ENCODE results near the gene BDH2. TPM values are rescaled to one million over a fixed set of nuclear protein-coding genes. Genes with fewer than 3 reads are reported as not detected.

BDH2 gene
- total RNA-seq, 2 experiments from 2014 or later: 26.3 to 28.2 TPM

DNA sequence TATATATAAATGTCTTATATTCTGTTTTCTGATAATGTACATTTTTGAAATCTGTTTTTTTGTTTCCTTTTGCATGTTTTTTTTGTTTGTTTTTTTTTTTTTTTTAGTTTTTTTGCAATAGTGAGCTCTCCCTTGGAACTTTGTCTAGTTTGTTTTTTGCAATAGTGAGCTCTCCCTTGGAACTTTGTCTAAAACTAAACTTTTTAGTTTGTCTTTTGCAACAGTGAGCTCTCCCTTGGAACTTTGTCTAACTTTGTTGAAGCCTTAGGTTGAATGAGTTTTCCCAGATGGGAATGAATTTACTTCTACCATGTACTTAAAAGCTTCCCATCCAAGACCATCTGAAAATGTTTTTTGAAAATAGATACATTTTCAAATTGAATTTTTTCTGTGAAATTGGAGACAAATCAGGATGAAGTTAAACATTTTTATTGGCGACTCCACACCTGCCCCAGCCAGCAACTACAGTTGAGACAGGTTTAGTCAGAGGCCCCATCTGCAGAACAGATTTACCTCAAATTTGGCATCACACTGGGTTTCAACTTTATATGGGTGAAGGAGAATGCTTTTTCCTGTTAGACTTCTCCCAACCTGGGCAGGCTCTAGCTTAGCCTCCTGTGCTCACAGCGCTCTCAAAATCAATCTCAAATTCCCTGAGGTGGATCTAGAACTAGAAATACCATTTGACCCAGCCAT is 39.0 kb downstream of the BDH2 start:
- BruUV-seq (replicated peaks): no TSS peak
- Histone ChIP-seq H3K4me3 (ENCODE audit: low read depth, low read length, poor library complexity, severe bottlenecking) (no peak overlapping the region), H3K9me3 (ENCODE audit: low read length) (no peaks in the 10 kb centered on the region), H3K9me2 (ENCODE audit: insufficient read depth, low read length) (no peaks in the 10 kb centered on the region), H3K27ac (ENCODE audit: low read depth, low read length, poor library complexity, severe bottlenecking) (no peak overlapping the region), H3K4me1 (ENCODE audit: insufficient read depth, low read length, poor library complexity, severe bottlenecking) (no peaks in the 10 kb centered on the region), H2AFZ (ENCODE audit: low read length) (no peak overlapping the region), H3K4me2 (ENCODE audit: low read length) (no peak overlapping the region), H3K36me3 (ENCODE audit: insufficient read depth, low read length) (peaks cover 52% of the 10 kb centered on the region), H4K20me1 (ENCODE audit: insufficient read depth, low read length) (no peaks in the 10 kb centered on the region), H3K79me2 (ENCODE audit: insufficient read depth, low read depth, low read length) (0 out of 2 replicates have a peak, but pooled peaks cover 3% of the 10 kb centered on the region)
- no peak for DNase-seq (ENCODE audit: low spot score)
- ChIA-PET CTCF (ENCODE audit: unreplicated experiment) (no interaction called here), POLR2A (interaction anchor here (0.7 to 1.4 kb wide), 6 partner anchors 9 to 388 kb away, joined by 3 to 7 read pairs (median 4); no protein-coding TSS in a partner anchor)
- TF ChIP-seq, protein P1, sequence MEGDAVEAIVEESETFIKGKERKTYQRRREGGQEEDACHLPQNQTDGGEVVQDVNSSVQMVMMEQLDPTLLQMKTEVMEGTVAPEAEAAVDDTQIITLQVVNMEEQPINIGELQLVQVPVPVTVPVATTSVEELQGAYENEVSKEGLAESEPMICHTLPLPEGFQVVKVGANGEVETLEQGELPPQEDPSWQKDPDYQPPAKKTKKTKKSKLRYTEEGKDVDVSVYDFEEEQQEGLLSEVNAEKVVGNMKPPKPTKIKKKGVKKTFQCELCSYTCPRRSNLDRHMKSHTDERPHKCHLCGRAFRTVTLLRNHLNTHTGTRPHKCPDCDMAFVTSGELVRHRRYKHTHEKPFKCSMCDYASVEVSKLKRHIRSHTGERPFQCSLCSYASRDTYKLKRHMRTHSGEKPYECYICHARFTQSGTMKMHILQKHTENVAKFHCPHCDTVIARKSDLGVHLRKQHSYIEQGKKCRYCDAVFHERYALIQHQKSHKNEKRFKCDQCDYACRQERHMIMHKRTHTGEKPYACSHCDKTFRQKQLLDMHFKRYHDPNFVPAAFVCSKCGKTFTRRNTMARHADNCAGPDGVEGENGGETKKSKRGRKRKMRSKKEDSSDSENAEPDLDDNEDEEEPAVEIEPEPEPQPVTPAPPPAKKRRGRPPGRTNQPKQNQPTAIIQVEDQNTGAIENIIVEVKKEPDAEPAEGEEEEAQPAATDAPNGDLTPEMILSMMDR (conservative IDR thresholded peaks at IDR 0.05; ENCODE audit: low read length): no peak
- no peak for TF ChIP-seq EZH2phosphoT487 (IDR thresholded peaks at IDR 0.05; ENCODE audit: borderline replicate concordance, low read depth, low read length)
- intact Hi-C loops (cut with micrococcal nuclease; ENCODE audit: unreplicated experiment): no loop called here

DNA sequence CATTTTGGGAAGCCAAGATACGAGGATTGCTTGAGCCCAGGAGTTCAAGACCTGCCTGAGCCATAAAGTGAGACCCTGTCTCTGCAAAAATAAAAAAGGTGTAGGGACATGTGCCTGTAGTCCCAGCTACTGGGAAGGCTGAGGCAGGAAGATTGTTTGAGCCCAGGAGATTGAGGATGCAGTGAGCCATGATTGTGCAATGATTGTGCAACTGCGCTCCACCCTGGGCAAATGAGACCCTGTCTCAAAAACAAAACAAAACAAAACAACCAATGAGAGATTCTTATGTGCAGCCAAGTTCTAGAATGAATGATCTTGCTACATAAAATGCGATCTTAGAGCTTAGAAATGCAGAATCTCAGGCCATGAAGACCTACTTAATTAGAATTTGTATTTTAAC is 45.6 kb downstream of the BDH2 start:
- Histone ChIP-seq H3K4me2 (ENCODE audit: low read length) (no peak overlapping the region), H3K9me2 (ENCODE audit: insufficient read depth, low read length) (no peaks in the 10 kb centered on the region), H3K79me2 (ENCODE audit: insufficient read depth, low read depth, low read length) (no peaks in the 10 kb centered on the region), H3K9me3 (ENCODE audit: low read length) (no peaks in the 10 kb centered on the region), H4K20me1 (ENCODE audit: insufficient read depth, low read length) (no peaks in the 10 kb centered on the region), H3K4me3 (ENCODE audit: low read depth, low read length, poor library complexity, severe bottlenecking) (no peak overlapping the region), H3K4me1 (ENCODE audit: insufficient read depth, low read length, poor library complexity, severe bottlenecking) (no peaks in the 10 kb centered on the region), H2AFZ (ENCODE audit: low read length) (no peak overlapping the region), H3K36me3 (ENCODE audit: insufficient read depth, low read length) (peaks cover 19% of the 10 kb centered on the region), H3K27ac (ENCODE audit: low read depth, low read length, poor library complexity, severe bottlenecking) (no peak overlapping the region)
- DNase-seq (ENCODE audit: low spot score): no peak
- ChIA-PET POLR2A (interaction anchor here (1.0 kb wide), 1 partner anchor 14 kb away, joined by 3 read pairs; no protein-coding TSS in a partner anchor), CTCF (ENCODE audit: unreplicated experiment) (interaction anchor here (0.6 kb wide), 1 partner anchor 10 kb away, joined by 3 read pairs; no protein-coding TSS in a partner anchor)
- TF ChIP-seq, protein P1 (conservative IDR thresholded peaks at IDR 0.05; ENCODE audit: low read length): no peak
- no peak for TF ChIP-seq EZH2phosphoT487 (IDR thresholded peaks at IDR 0.05; ENCODE audit: borderline replicate concordance, low read depth, low read length)
- intact Hi-C loops (cut with micrococcal nuclease; ENCODE audit: unreplicated experiment): no loop called here
- BruUV-seq (replicated peaks): no TSS peak

- H3K27ac ChIP-seq (ENCODE audit: low read depth, low read length, poor library complexity, severe bottlenecking): no peak overlapping the region
- H4K20me1 ChIP-seq (ENCODE audit: insufficient read depth, low read length): no peaks in the 10 kb centered on the region
- intact Hi-C loops (cut with micrococcal nuclease; ENCODE audit: unreplicated experiment): no loop called here
- BruUV-seq (replicated peaks): no TSS peak
- TF ChIP-seq EZH2phosphoT487 (IDR thresholded peaks at IDR 0.05; ENCODE audit: borderline replicate concordance, low read depth, low read length): no peak
- TF ChIP-seq, protein P1 (conservative IDR thresholded peaks at IDR 0.05; ENCODE audit: low read length): no peak
- DNase-seq (ENCODE audit: low spot score): no peak
- H2AFZ ChIP-seq (ENCODE audit: low read length): no peak overlapping the region
- CTCF ChIA-PET (ENCODE audit: unreplicated experiment): no interaction called here
- POLR2A ChIA-PET: interaction anchor here (0.6 to 1.3 kb wide), 6 partner anchors 8 to 180 kb away, joined by 3 to 7 read pairs (median 4); partner anchors contain the start of gene SLC9B2
- H3K4me3 ChIP-seq (ENCODE audit: low read depth, low read length, poor library complexity, severe bottlenecking): no peak overlapping the region
- no peak overlapping the region for H3K4me2 ChIP-seq (ENCODE audit: low read length)
- H3K36me3 ChIP-seq (ENCODE audit: insufficient read depth, low read length): peaks cover 31% of the 10 kb centered on the region
- H3K4me1 ChIP-seq (ENCODE audit: insufficient read depth, low read length, poor library complexity, severe bottlenecking): no peaks in the 10 kb centered on the region
- H3K79me2 ChIP-seq (ENCODE audit: insufficient read depth, low read depth, low read length): no peaks in the 10 kb centered on the region
- H3K9me2 ChIP-seq (ENCODE audit: insufficient read depth, low read length): no peaks in the 10 kb centered on the region
- no peaks in the 10 kb centered on the region for H3K9me3 ChIP-seq (ENCODE audit: low read length)
Measured at GRCh38 chr4:103052779-103053178, 46.9 kb downstream of the BDH2 start.
